Mesendoderm (in vitro differentiated cells): ENCODE measurements around the gene PDZK1IP1.

ENCODE experiments used
- DNase-seq: peaks from one replicate; pipeline ENCODE4 v3.0.0; 2013
- H2AK5ac ChIP-seq: 2 replicates; pipeline ENCODE4 v1.6.1; 2013; ENCODE audit warnings: low read length, inconsistent platforms
- H2BK120ac ChIP-seq: 2 replicates; pipeline ENCODE4 v1.6.1; 2013; ENCODE audit warnings: low read depth, mild to moderate bottlenecking, low read length, moderate library complexity, mixed read lengths
- H2BK15ac ChIP-seq: replicated peaks from 2 replicates; pipeline ENCODE4 v1.6.1; 2013; ENCODE audit warnings: low read depth, mild to moderate bottlenecking, moderate library complexity
- H2BK5ac ChIP-seq: 2 replicates; pipeline ENCODE4 v1.6.1; 2013; ENCODE audit warnings: low read length, inconsistent platforms
- H3K18ac ChIP-seq: 2 replicates; pipeline ENCODE4 v1.6.1; 2013; ENCODE audit warnings: mild to moderate bottlenecking, low read length, mixed read lengths
- H3K23ac ChIP-seq: one replicate; pipeline ENCODE4 v1.6.1; 2013; ENCODE audit warnings: low read length
- H3K27ac ChIP-seq: 2 replicates; pipeline ENCODE4 v1.5.1; 2013; ENCODE audit warnings: low read depth, mild to moderate bottlenecking, inconsistent platforms, low read length, moderate library complexity
- H3K27me3 ChIP-seq: 2 replicates; pipeline ENCODE4 v1.6.1; 2013; ENCODE audit warnings: low read length, control low read depth, mild to moderate bottlenecking, inconsistent platforms; ENCODE audit not compliant: insufficient read depth, poor library complexity
- H3K36me3 ChIP-seq: 2 replicates; pipeline ENCODE4 v1.6.1; 2013; ENCODE audit warnings: low read length, inconsistent platforms; ENCODE audit not compliant: control insufficient read depth, insufficient read depth
- H3K4ac ChIP-seq: one replicate; pipeline ENCODE4 v1.6.1; 2013; ENCODE audit warnings: low read depth, mild to moderate bottlenecking, low read length, moderate library complexity
- H3K4me1 ChIP-seq: 2 replicates; pipeline ENCODE4 v1.6.1; 2013; ENCODE audit warnings: low read depth, low read length, inconsistent platforms; ENCODE audit not compliant: control insufficient read depth
- H3K4me2 ChIP-seq: 2 replicates; pipeline ENCODE4 v1.6.1; 2013; ENCODE audit warnings: low read length
- H3K4me3 ChIP-seq: 2 replicates; pipeline ENCODE4 v1.5.1; 2013; ENCODE audit warnings: mild to moderate bottlenecking, low read length
- H3K56ac ChIP-seq: one replicate; pipeline ENCODE4 v1.6.1; 2013; ENCODE audit warnings: low read length
- H3K79me1 ChIP-seq: 2 replicates; pipeline ENCODE4 v1.6.1; 2013; ENCODE audit warnings: low read length, inconsistent platforms
- H3K79me2 ChIP-seq: 2 replicates; pipeline ENCODE4 v1.6.1; 2013; ENCODE audit warnings: mild to moderate bottlenecking, low read length; ENCODE audit not compliant: control insufficient read depth, insufficient read depth
- H3K9ac ChIP-seq: 2 replicates; pipeline ENCODE4 v1.6.1; 2013; ENCODE audit warnings: low read length, inconsistent platforms
- H4K5ac ChIP-seq: one replicate; pipeline ENCODE4 v1.6.1; 2013; ENCODE audit warnings: low read length
- H4K8ac ChIP-seq: one replicate; pipeline ENCODE4 v1.6.1; 2013; ENCODE audit warnings: low read depth, mild to moderate bottlenecking, control low read depth, low read length, moderate library complexity
- WGBS: extraction: QIAGEN DNeasy Blood & Tissue Kit; methylation state at CpG from one replicate; pipeline ENCODE4 v1.1.7; 2013; ENCODE audit warnings: low lambda C conversion rate, missing lambda C conversion rate; ENCODE audit not compliant: insufficient coverage; ENCODE audit errors: extremely low coverage; 5-methylcytosine and 5-hydroxymethylcytosine counted together

The PDZK1IP1 gene

DNA sequence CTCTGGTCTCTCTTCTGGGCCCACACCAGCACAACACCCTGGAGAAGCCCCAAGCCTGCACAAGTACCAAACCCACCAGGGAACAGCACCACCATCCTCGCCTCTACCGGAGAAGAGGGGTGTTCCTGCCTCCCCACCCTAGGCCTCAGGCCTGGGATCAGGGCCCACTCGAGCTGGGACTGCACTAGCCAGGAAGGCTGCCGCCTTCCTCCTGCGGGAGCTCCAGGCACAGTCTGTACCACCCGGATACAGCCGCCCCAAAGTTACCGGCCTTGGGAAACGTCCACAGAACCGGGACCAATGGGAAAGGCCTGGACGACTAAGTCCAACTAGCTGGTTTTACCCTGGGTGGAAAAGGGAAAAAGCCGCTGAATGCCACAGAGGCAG is 38.8 kb upstream of the PDZK1IP1 start:
- H2AK5ac ChIP-seq, result no peak overlapping the region
- no peak overlapping the region for H3K9ac ChIP-seq
- H3K23ac ChIP-seq, result no peak overlapping the region
- no peaks in the 10 kb centered on the region for H3K79me2 ChIP-seq
- H2BK120ac ChIP-seq, result no peak overlapping the region
- H3K18ac ChIP-seq, result no peak overlapping the region
- no peak overlapping the region for H3K56ac ChIP-seq
- no peak overlapping the region for H3K27ac ChIP-seq
- no peak overlapping the region for H2BK5ac ChIP-seq
- no peak overlapping the region for H2BK15ac ChIP-seq
- peaks cover 93% of the 10 kb centered on the region for H3K27me3 ChIP-seq
- no CpG with 5 or more reads among the region's 12 CpGs for WGBS
- no peak for DNase-seq
- no peak overlapping the region for H3K4ac ChIP-seq
- no peak overlapping the region for H3K4me2 ChIP-seq
- no peak overlapping the region for H3K4me3 ChIP-seq
- peaks cover 2% of the 10 kb centered on the region for H3K4me1 ChIP-seq
- H4K8ac ChIP-seq, result no peak overlapping the region
- no peak overlapping the region for H4K5ac ChIP-seq
- no peaks in the 10 kb centered on the region for H3K36me3 ChIP-seq
- no peaks in the 10 kb centered on the region for H3K79me1 ChIP-seq

DNA sequence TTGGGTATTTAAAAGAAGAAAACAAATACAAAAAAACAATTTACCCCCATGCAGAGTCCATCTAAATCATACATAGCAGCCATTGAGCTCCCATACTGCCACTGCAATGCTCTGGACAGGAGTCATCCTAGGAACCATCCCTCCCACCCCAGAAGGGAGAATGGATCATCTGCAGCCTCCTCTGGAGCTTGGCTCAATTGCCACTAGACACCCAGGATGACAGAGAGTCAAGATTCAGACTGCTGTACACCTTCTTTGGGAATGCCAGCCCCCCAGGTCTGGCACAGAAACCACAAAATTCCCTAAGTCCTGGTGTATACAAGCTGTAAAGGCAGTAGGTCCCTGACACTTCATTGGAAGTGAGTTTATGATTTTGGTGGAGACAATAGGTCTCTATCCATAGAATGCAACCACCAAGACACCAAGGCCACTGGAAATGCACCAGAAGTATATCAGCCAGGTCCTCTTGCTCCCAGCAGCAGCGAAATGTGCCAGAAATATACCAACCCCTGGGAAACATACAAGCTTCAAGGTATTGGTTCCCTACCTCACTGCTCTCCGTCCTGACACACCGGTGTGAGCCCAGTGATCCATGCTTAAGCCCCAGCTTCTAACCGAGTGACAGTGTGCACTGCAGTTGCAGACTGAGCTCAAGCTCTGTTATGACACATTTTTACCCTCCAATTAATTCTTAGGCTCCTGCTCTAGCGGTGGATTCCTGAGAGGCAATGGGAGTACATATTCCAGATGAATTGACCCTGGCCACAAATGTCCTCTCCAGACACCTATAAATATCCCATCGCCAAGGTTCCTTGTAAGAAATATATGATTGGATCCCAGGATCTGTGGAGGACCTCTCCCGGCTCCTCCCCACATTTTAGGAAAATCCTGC is 37.8 kb upstream of the PDZK1IP1 start:
- Histone ChIP-seq H3K27me3 (peaks cover 93% of the 10 kb centered on the region), H3K18ac (no peak overlapping the region), H2BK120ac (no peak overlapping the region), H3K23ac (no peak overlapping the region), H3K9ac (no peak overlapping the region), H4K8ac (no peak overlapping the region), H2BK15ac (no peak overlapping the region), H3K4ac (no peak overlapping the region), H2AK5ac (no peak overlapping the region), H3K36me3 (no peaks in the 10 kb centered on the region), H4K5ac (no peak overlapping the region), H3K4me2 (no peak overlapping the region), H3K27ac (no peak overlapping the region), H3K79me1 (no peaks in the 10 kb centered on the region), H3K56ac (no peak overlapping the region), H3K4me1 (peaks cover 2% of the 10 kb centered on the region), H3K4me3 (no peak overlapping the region), H2BK5ac (no peak overlapping the region), H3K79me2 (no peaks in the 10 kb centered on the region)
- no peak for DNase-seq
- no CpG with 5 or more reads among the region's 7 CpGs for WGBS

DNA sequence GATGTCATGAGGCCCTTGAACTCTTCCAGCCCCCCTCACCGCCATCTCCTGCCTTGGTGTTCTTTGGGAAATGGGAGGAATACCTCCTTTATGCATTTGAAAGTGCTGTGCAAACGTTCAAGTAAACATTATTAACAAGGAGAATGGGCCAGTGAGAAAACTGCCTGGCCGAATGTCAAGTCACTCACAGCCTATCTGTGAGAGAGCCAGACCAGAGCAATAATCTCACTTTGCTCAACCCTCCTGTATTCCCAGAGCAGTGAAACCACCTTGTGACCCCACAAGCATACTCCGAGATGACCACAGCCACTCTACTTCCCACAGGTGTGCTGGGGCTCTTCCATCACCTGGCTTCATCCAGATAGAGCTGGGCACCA is 37.0 kb upstream of the PDZK1IP1 start:
- Histone ChIP-seq H3K79me1 (no peaks in the 10 kb centered on the region), H2BK15ac (no peak overlapping the region), H3K4me1 (peaks cover 2% of the 10 kb centered on the region), H3K56ac (no peak overlapping the region), H3K27me3 (peaks cover 95% of the 10 kb centered on the region), H3K36me3 (no peaks in the 10 kb centered on the region), H2BK120ac (no peak overlapping the region), H4K8ac (no peak overlapping the region), H3K4me3 (no peak overlapping the region), H3K23ac (no peak overlapping the region), H3K27ac (no peak overlapping the region), H3K4me2 (no peak overlapping the region), H3K79me2 (no peaks in the 10 kb centered on the region), H3K9ac (no peak overlapping the region), H4K5ac (no peak overlapping the region), H3K4ac (no peak overlapping the region), H2AK5ac (no peak overlapping the region), H2BK5ac (no peak overlapping the region), H3K18ac (no peak overlapping the region)
- no CpG with 5 or more reads among the region's 4 CpGs for WGBS
- no peak for DNase-seq

DNA sequence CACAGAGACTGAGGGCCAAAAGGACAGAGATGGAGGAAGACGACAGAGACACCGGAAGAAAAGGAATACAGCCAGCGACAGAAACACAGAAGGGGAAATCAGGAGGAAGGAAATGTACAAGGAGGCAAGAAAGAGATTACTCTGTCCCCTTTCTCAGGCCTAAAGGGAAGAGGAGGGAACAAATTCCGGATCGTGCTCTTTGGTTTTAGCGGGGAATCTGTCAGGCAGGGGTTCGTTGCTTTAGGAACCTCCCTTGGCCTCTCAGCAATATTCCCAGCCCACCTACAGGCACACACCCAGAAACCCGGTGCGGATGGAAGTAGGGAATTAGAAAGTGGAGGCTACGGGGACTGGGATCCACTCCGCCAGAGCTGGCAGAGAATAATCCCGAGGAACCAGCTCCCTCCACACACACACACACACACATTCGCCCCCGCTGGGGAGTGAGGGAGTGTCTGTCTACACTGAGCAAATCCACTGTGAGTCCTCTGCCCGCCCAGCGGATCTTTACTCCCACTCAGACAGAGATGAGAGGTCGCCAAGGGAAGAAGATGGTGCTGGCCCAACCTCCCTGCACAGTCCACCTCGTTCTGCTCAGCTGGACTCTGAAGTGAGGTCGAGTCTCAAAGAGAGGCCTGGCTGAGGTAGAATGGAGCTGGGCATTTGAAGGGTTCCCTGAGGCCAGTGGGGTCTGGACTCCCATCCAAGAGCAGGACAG is 36.4 kb upstream of the PDZK1IP1 start:
- Histone ChIP-seq H4K8ac (no peak overlapping the region), H3K27me3 (peaks cover 92% of the 10 kb centered on the region), H3K79me2 (no peaks in the 10 kb centered on the region), H4K5ac (no peak overlapping the region), H2BK120ac (no peak overlapping the region), H3K56ac (no peak overlapping the region), H2BK15ac (no peak overlapping the region), H2AK5ac (no peak overlapping the region), H3K4ac (no peak overlapping the region), H3K9ac (peak overlapping the region; percentile 16), H3K27ac (no peak overlapping the region), H3K4me2 (no peak overlapping the region), H3K18ac (no peak overlapping the region), H3K4me3 (no peak overlapping the region), H3K4me1 (peaks cover 2% of the 10 kb centered on the region), H3K36me3 (no peaks in the 10 kb centered on the region), H2BK5ac (no peak overlapping the region), H3K79me1 (no peaks in the 10 kb centered on the region), H3K23ac (peak overlapping the region; percentile 76)
- no peak for DNase-seq
- WGBS, result no CpG with 5 or more reads among the region's 19 CpGs

DNA sequence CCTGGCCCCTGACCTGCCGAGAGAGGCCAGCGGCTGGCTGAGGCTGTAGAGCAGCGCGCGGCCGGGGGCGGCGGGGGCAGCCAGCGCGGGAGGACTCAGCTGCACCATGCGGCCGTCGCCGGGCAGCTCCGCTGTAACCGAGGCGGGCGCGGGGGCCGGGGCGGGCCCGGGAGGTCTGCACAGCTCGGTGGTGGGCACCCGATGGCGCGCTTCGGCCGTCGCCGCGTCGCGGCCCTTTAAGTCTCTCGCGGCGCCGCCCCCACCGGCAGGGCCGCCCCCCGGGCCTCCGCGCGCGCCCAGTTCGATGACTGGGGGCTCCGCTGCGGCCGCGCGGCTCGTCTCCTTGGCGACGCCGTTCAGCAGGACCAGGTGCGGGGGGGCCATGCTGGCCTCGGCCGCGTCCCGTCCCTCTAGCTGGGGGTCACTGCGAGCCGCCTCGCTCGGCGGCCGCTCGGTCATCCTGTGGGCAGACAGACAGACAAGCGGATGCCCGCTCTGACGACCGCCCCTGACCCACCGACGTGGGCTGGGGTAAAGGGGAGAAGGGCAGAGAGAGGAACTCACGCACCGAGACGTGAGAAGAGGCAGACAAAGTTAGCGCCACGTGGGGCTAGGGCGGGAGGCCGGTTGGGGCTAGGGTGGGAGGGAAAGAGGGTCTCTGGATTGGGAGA is 35.7 kb upstream of the PDZK1IP1 start:
- Histone ChIP-seq H2AK5ac (no peak overlapping the region), H3K9ac (no peak overlapping the region), H3K4me1 (peaks cover 2% of the 10 kb centered on the region), H3K79me1 (no peaks in the 10 kb centered on the region), H2BK15ac (no peak overlapping the region), H3K36me3 (no peaks in the 10 kb centered on the region), H3K56ac (peak overlapping the region; percentile 79), H2BK5ac (no peak overlapping the region), H3K4ac (no peak overlapping the region), H3K27ac (no peak overlapping the region), H3K79me2 (no peaks in the 10 kb centered on the region), H3K27me3 (peaks cover 86% of the 10 kb centered on the region), H3K4me2 (peak overlapping the region; percentile 48), H2BK120ac (no peak overlapping the region), H4K8ac (no peak overlapping the region), H4K5ac (no peak overlapping the region), H3K4me3 (no peak overlapping the region), H3K18ac (no peak overlapping the region), H3K23ac (no peak overlapping the region)
- DNase-seq, result no peak
- no CpG with 5 or more reads among the region's 79 CpGs for WGBS
